H9 (cell line): Measurements from ENCODE around the gene ARHGAP22. TPM values are rescaled to one million over a fixed set of nuclear protein-coding genes. Genes with fewer than 3 reads are reported as not detected.

Experiments
- DNase-seq: peaks from one replicate; pipeline ENCODE4 v3.0.0-alpha.2; 2017
- H2AFZ ChIP-seq: one replicate; pipeline ENCODE4 v1.6.1; 2013; ENCODE audit warnings: mild to moderate bottlenecking, low read length, control low read depth, moderate library complexity
- H2AK5ac ChIP-seq: 2 replicates; pipeline ENCODE4 v1.6.1; 2013; ENCODE audit warnings: low read length, control low read depth, mixed read lengths; ENCODE audit not compliant: insufficient read length
- H2BK120ac ChIP-seq: one replicate; pipeline ENCODE4 v1.6.1; 2013; ENCODE audit warnings: low read depth, mild to moderate bottlenecking, low read length, control low read depth, inconsistent platforms; ENCODE audit not compliant: poor library complexity, severe bottlenecking
- H2BK12ac ChIP-seq: 2 replicates; pipeline ENCODE4 v1.6.1; 2013; ENCODE audit warnings: low read length, control low read depth, mixed read lengths, low read depth; ENCODE audit not compliant: insufficient read length
- H2BK15ac ChIP-seq: 2 replicates; pipeline ENCODE4 v1.6.1; 2013; ENCODE audit warnings: low read depth, low read length, control low read depth
- H2BK20ac ChIP-seq: one replicate; pipeline ENCODE4 v1.6.1; 2013; ENCODE audit warnings: low read depth, mild to moderate bottlenecking, low read length, control low read depth, inconsistent platforms; ENCODE audit not compliant: poor library complexity, severe bottlenecking
- H2BK5ac ChIP-seq: 2 replicates; pipeline ENCODE4 v1.6.1; 2013; ENCODE audit warnings: low read length, control low read depth, mixed read lengths; ENCODE audit not compliant: insufficient read length
- H3K14ac ChIP-seq: 2 replicates; pipeline ENCODE4 v1.6.1; 2013; ENCODE audit warnings: low read length, control low read depth; ENCODE audit not compliant: insufficient read depth
- H3K18ac ChIP-seq: 2 replicates; pipeline ENCODE4 v1.6.1; 2013; ENCODE audit warnings: low read depth, mild to moderate bottlenecking, mixed read lengths, low read length, control low read depth; ENCODE audit not compliant: insufficient read length
- H3K23ac ChIP-seq: 2 replicates; pipeline ENCODE4 v1.6.1; 2013; ENCODE audit warnings: low read length, control low read depth, mixed read lengths, low read depth; ENCODE audit not compliant: insufficient read length
- H3K23me2 ChIP-seq: 2 replicates; pipeline ENCODE4 v1.6.1; 2013; ENCODE audit warnings: low read depth, mild to moderate bottlenecking, mixed read lengths, low read length, control low read depth; ENCODE audit not compliant: insufficient read length, poor library complexity, severe bottlenecking
- H3K27ac ChIP-seq: 2 replicates; pipeline ENCODE4 v1.5.1; 2013; ENCODE audit warnings: low read length, control low read depth, mixed read lengths, low read depth; ENCODE audit not compliant: insufficient read length
- H3K27me3 ChIP-seq: 2 replicates; pipeline ENCODE4 v1.6.1; 2013; ENCODE audit warnings: low read length, control low read depth, inconsistent platforms; ENCODE audit not compliant: insufficient read depth
- H3K4ac ChIP-seq: 2 replicates; pipeline ENCODE4 v1.6.1; 2013; ENCODE audit warnings: low read depth, mild to moderate bottlenecking, control low read depth, inconsistent platforms, low read length, moderate library complexity
- H3K4me1 ChIP-seq: 2 replicates; pipeline ENCODE4 v1.6.1; 2013; ENCODE audit warnings: low read length, control low read depth, inconsistent platforms; ENCODE audit not compliant: insufficient read depth
- H3K4me2 ChIP-seq: 2 replicates; pipeline ENCODE4 v1.6.1; 2013; ENCODE audit warnings: low read length, control low read depth, mixed read lengths; ENCODE audit not compliant: insufficient read length, insufficient read depth
- H3K56ac ChIP-seq: 2 replicates; pipeline ENCODE4 v1.6.1; 2013; ENCODE audit warnings: low read depth, mild to moderate bottlenecking, mixed read lengths, low read length, control low read depth; ENCODE audit not compliant: insufficient read length
- H3K79me1 ChIP-seq: 2 replicates; pipeline ENCODE4 v1.6.1; 2013; ENCODE audit warnings: low read depth, mild to moderate bottlenecking, moderate library complexity, low read length, control low read depth, inconsistent platforms; ENCODE audit not compliant: insufficient read depth, poor library complexity, severe bottlenecking
- H3K79me2 ChIP-seq: 2 replicates; pipeline ENCODE4 v1.6.1; 2013; ENCODE audit warnings: low read length, control low read depth, inconsistent platforms; ENCODE audit not compliant: insufficient read depth
- H3K9ac ChIP-seq: 2 replicates; pipeline ENCODE4 v1.6.1; 2013; ENCODE audit warnings: low read length, control low read depth, mixed read lengths; ENCODE audit not compliant: insufficient read length; ENCODE audit errors: extremely low read depth
- H3K9me3 ChIP-seq: one replicate; pipeline ENCODE4 v1.6.1; 2013; ENCODE audit warnings: low read depth, low read length, inconsistent platforms; ENCODE audit not compliant: control insufficient read depth
- H3T11ph ChIP-seq: one replicate; pipeline ENCODE4 v1.6.1; 2013; ENCODE audit warnings: mild to moderate bottlenecking, low read length, control low read depth, inconsistent platforms
- H4K20me1 ChIP-seq: one replicate; pipeline ENCODE4 v1.6.1; 2013; ENCODE audit not compliant: control insufficient read depth, insufficient read length, insufficient read depth
- H4K5ac ChIP-seq: 2 replicates; pipeline ENCODE4 v1.6.1; 2013; ENCODE audit warnings: low read depth, mild to moderate bottlenecking, mixed read lengths, low read length, control low read depth; ENCODE audit not compliant: insufficient read length
- H4K8ac ChIP-seq: replicated peaks from 2 replicates; pipeline ENCODE4 v1.6.1; 2013; ENCODE audit warnings: low read length, control low read depth, mixed read lengths, low read depth; ENCODE audit not compliant: insufficient read length
- H4K91ac ChIP-seq: 2 replicates; pipeline ENCODE4 v1.6.1; 2013; ENCODE audit warnings: low read depth, mild to moderate bottlenecking, moderate library complexity, mixed read lengths, low read length, control low read depth; ENCODE audit not compliant: insufficient read length
- H3K27ac Mint-ChIP-seq, 3 experiments: 2 replicates in 2 of 3; 3 replicates in 1 of 3; pipeline ENCODE4 v1.8.0; 2020 to 2021; ENCODE audit warnings: mixed read lengths in 3 of 3, mild to moderate bottlenecking in 1 of 3, moderate library complexity in 1 of 3
- H3K27me3 Mint-ChIP-seq: 2 replicates; pipeline ENCODE4 v1.8.0; 2021; ENCODE audit warnings: low read depth, mild to moderate bottlenecking, moderate library complexity, mixed read lengths
- H3K36me3 Mint-ChIP-seq, 3 experiments: 2 replicates in 2 of 3; 3 replicates in 1 of 3; pipeline ENCODE4 v1.8.0; 2020 to 2021; ENCODE audit warnings: low read depth in 3 of 3, mixed read lengths in 3 of 3; ENCODE audit not compliant: insufficient read depth in 1 of 3
- H3K4me1 Mint-ChIP-seq, 2 experiments: 2 replicates each; pipeline ENCODE4 v1.8.0; 2020; ENCODE audit warnings: mixed read lengths in 2 of 2
- H3K4me3 Mint-ChIP-seq, 2 experiments: 2 replicates in 1 of 2; 3 replicates in 1 of 2; pipeline ENCODE4 v1.8.0; 2020 to 2021; ENCODE audit warnings: mild to moderate bottlenecking in 2 of 2, mixed read lengths in 2 of 2, moderate library complexity in 1 of 2
- H3K9me3 Mint-ChIP-seq, 2 experiments: 2 replicates in 1 of 2; 3 replicates in 1 of 2; pipeline ENCODE4 v1.8.0; 2020; ENCODE audit warnings: mild to moderate bottlenecking in 2 of 2, mixed read lengths in 2 of 2, moderate library complexity in 1 of 2
- WGBS: extraction: QIAGEN DNeasy Blood & Tissue Kit; methylation state at CpG from one replicate; pipeline ENCODE4 v1.1.7; 2013; ENCODE audit warnings: missing lambda C conversion rate, low lambda C conversion rate, mixed read lengths; ENCODE audit not compliant: insufficient read length; ENCODE audit errors: extremely low coverage; 5-methylcytosine and 5-hydroxymethylcytosine counted together
- total RNA-seq: library from RNA; stranded (reverse); gene quantifications from 2 replicates; pipeline ENCODE4 v1.2.1, GENCODE V29; 2021
- TF ChIP-seq, protein P1 (sequence below): fragments of 200-600 bp; sonication (generic); conservative IDR thresholded peaks from 3 replicates; pipeline ENCODE4 v1.8.0; 2021; ENCODE audit warnings: antibody characterized with exemption, mild to moderate bottlenecking

The ARHGAP22 gene
- total RNA-seq, 1 experiment from 2014 or later: 7.4 TPM

DNA sequence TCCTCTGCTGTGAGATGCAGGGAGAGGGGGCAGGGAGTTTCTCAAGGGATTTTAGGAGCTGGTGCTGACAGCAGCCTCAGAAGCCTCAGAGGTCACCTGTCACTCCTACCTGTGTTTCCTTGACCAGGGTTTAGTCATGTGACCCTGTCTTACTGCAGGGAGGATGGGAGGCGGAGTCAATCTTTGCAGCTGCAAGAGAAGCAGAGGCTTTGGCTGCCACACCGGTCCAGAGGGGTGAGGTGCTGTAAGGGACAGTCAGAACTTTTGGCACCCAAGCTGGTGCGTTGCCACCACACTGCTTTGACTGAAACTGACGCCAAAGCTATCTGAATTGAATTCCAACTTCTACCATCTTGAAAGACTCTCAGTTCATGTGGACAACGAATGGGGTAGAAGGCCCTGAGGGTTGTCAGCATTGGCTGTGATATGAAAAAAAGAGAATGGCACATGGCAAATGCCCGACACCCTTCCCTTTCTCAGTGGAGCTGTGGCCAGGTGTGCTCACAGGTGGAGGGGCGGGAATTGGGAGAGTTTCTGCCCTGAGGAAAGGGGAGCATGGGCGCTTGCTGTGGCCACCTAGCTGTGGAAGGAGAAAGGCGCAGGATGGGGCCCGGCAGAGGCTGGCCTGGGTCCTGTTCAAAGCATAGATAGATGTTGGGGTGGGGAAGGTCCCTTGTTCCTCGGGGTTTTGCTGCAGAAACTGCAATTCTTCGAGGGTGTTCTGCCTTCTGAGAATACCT is 69.3 kb downstream of the ARHGAP22 start:
- peak overlapping the region in 1 of 3 experiments; percentile 35; a peak in 2 of 7 replicates for H3K27ac Mint-ChIP-seq
- Histone ChIP-seq H2AFZ (no peak overlapping the region), H3K27me3 (no peaks in the 10 kb centered on the region), H3K23ac (no peak overlapping the region), H3K4me1 (peaks cover 17% of the 10 kb centered on the region), H3K9me3 (no peaks in the 10 kb centered on the region), H4K8ac (no peak overlapping the region), H3K18ac (no peak overlapping the region), H2BK120ac (no peak overlapping the region), H3K79me1 (no peaks in the 10 kb centered on the region), H4K5ac (no peak overlapping the region), H3K4ac (no peak overlapping the region), H3T11ph (no peak overlapping the region), H3K27ac (no peak overlapping the region), H3K9ac (no peak overlapping the region), H4K91ac (no peak overlapping the region), H4K20me1 (no peaks in the 10 kb centered on the region), H3K4me2 (no peak overlapping the region), H3K56ac (no peak overlapping the region), H2BK12ac (no peak overlapping the region), H3K79me2 (no peaks in the 10 kb centered on the region), H2BK15ac (no peak overlapping the region), H2BK20ac (no peak overlapping the region), H2AK5ac (no peak overlapping the region), H3K14ac (no peak overlapping the region), H3K23me2 (no peaks in the 10 kb centered on the region), H2BK5ac (no peak overlapping the region)
- TF ChIP-seq, protein P1, sequence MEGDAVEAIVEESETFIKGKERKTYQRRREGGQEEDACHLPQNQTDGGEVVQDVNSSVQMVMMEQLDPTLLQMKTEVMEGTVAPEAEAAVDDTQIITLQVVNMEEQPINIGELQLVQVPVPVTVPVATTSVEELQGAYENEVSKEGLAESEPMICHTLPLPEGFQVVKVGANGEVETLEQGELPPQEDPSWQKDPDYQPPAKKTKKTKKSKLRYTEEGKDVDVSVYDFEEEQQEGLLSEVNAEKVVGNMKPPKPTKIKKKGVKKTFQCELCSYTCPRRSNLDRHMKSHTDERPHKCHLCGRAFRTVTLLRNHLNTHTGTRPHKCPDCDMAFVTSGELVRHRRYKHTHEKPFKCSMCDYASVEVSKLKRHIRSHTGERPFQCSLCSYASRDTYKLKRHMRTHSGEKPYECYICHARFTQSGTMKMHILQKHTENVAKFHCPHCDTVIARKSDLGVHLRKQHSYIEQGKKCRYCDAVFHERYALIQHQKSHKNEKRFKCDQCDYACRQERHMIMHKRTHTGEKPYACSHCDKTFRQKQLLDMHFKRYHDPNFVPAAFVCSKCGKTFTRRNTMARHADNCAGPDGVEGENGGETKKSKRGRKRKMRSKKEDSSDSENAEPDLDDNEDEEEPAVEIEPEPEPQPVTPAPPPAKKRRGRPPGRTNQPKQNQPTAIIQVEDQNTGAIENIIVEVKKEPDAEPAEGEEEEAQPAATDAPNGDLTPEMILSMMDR: peak; percentile 64
- no peak overlapping the region for H3K4me3 Mint-ChIP-seq
- peak; percentile 67 for DNase-seq
- H3K9me3 Mint-ChIP-seq: no peaks in the 10 kb centered on the region; a peak in 1 of 5 replicates
- WGBS: no CpG with 5 or more reads among the region's 12 CpGs
- no peaks in the 10 kb centered on the region; a peak in 3 of 7 replicates for H3K36me3 Mint-ChIP-seq
- no peaks in the 10 kb centered on the region for H3K27me3 Mint-ChIP-seq
- peaks cover 48 to 55% of the 10 kb centered on the region in 2 experiments for H3K4me1 Mint-ChIP-seq
